ENCODE measurements around the gene CEMIP.

GRCh38 chr15:80732167-80732566 is 47.0 kb upstream of the CEMIP start:
- TF ChIP-seq POLR2AphosphoS5 (IDR thresholded peaks at IDR 0.05; ENCODE audit: low read depth) (no peak), CTCF (conservative IDR thresholded peaks at IDR 0.05; ENCODE audit: low read depth in 2 of 2) (no peak), EZH2phosphoT487 (IDR thresholded peaks at IDR 0.05; ENCODE audit: unreplicated experiment) (no peak), EZH2 (IDR thresholded peaks at IDR 0.05; ENCODE audit: low read depth, unreplicated experiment) (no peak), JUNB (IDR thresholded peaks at IDR 0.05; ENCODE audit: unreplicated experiment) (no peak), REST (IDR thresholded peaks at IDR 0.05; ENCODE audit: unreplicated experiment) (no peak), STAT1 (IDR thresholded peaks at IDR 0.05; ENCODE audit: unreplicated experiment) (no peak), ETS1 (IDR thresholded peaks at IDR 0.05) (no peak), CREB1 (CRISPR knock-in tag; IDR thresholded peaks at IDR 0.05; ENCODE audit: low read depth) (no peak), ZNF462 (CRISPR knock-in tag; IDR thresholded peaks at IDR 0.05) (no peak), ZNF331 (CRISPR knock-in tag; IDR thresholded peaks at IDR 0.05; ENCODE audit: low read depth) (no peak)
